CD4-positive, alpha-beta T cell treated with Interferon gamma for 1 hour (primary cell): ENCODE measurements around the gene PFKFB4.

ENCODE experiments used
- DNase-seq: peaks from one replicate; pipeline ENCODE4 v3.0.0-alpha.2; 2020

Gene PFKFB4

GRCh38 chr3:48556796-48557626 is at the start of gene PFKFB4:
PFKFB4 (minus strand) TSS chr3:48556803; CDS start chr3:48556777, 26 bp downstream.
- DNase-seq, result peak; percentile 100

GRCh38 chr3:48601622-48601994 is 45.0 kb upstream of the PFKFB4 start:
- DNase-seq, result no peak

- no peak for DNase-seq
Measured at GRCh38 chr3:48600711-48601621, 44.4 kb upstream of the PFKFB4 start.

DNA sequence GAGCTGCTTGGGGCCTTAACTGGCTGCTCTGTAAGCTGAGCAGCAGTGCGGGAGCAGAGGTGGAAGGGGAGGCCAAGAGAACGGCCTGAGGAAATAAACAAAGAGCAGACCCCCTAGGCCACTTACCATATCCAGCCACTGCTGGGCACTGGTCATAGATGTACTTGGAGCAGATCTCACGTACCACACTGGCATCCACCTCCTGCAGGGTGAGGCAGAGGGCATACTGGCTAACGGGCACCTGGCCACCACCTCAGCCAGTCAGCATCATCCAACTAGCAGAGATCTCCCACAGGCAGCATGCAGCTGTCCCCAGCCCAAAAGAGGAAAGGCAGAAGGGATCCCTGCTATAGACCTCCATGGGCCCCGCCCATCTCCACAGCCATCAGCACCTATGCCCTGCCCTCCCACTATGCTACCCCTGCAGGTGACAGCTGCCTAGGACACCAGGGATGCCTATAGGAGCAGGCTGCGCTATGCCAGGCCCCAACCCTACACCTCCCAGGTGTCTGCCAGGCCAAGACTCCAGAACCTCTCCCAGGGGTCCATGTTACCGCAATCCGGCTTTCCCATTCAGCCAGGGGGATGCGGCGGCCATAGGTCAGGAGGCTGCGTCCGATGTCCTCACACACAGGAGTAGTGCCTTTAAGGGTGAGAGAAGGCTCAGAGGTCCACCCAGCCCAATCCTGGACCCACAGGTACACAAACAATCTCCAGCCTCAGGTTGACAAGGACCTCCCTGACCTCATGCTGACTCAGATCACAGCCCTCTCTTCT is 43.1 kb upstream of the PFKFB4 start:
- DNase-seq, result no peak

- no peak for DNase-seq
Measured at GRCh38 chr3:48599077-48599501, 42.5 kb upstream of the PFKFB4 start.

DNA sequence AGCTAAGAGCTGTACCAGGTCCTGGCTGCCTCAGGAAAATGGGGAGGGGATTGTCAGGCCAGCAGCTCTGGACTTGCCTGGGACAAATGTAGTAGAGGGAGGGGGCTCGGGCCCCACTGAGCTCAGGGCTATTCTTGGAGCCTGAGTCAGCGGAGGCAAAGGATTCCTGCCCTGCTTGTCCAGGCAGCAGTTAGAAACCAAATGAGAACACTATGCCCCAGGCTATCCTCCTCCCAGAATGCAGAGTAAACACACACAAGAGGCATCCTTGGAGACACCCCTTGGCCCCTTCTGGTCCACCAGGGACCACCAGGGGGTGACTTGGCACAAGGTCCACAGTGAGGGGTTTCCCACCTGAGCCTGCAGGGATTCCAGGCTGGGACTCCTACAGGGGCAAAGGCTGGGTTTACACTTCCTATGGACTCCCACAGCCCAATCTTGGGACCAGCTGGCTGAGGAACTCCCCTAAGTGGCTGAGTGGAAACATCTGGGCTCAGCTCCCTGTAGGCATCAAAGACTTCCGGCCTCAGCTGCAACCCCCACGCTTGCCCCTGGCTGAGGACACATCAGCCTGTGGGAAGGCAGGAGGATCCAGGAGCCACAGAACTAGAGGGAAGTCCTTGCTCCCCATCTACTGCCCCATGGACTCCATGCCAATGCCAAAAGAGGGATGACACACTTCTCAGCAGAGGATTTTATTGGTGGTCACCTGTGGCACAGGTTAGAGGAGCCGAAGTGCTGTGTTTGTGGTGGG is 41.9 kb upstream of the PFKFB4 start:
- no peak for DNase-seq

- DNase-seq, result no peak
Measured at GRCh38 chr3:48597408-48597800, 40.8 kb upstream of the PFKFB4 start.

DNA sequence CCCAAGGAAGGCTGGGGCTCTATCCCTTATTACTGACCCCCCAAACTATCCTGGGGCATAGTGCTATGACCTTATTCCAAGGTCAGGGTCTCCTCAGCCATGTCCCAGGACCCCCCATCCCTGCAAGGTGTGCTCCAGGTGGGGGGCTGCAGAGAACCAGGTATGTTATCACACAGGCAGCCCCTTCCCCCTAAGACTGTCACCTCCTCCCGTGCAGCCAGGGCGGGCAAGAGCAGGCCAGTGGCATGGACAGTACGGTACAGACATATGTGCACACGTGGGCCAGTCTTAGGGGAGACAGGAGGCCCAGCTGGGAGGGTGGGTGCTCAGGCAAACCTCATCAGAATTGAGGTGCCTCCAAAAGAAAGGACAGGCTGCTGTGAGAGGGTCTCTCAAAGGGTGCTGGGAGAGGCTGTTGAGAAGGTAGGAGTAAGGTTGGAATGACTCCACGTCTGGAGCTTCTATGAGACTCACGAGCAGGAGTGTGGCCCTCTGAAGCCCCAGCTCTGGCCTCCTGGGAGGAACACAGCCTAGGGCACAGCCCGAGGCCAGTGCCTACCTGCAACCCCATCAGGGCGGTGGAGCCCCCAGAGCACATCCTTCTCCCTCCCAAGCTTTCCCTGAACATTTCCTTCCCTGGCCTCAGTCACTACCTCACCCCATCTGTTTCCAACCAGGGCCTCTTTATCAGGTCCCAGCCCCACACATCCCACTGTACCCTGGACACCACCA is 40.2 kb upstream of the PFKFB4 start:
- DNase-seq, result no peak

DNA sequence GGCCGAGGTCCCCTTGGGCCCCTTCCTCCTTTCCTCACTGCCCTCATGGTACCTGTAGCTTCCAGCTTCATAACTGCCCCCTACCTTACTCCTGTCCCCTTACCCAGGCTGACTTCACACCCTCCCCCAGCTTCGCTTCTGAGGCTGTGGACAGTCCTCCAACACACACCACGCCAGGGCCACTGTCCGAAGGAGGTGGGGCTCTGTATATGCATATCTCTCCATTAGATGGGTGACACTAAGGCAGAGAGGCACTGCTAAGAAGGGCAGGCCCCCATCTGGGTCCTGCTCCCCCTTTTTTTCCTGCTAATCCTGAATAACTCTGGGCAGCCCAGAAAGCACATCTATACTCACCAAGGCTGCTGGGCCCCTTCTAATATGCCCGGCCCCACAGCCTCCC is 39.6 kb upstream of the PFKFB4 start:
- DNase-seq, result no peak

DNA sequence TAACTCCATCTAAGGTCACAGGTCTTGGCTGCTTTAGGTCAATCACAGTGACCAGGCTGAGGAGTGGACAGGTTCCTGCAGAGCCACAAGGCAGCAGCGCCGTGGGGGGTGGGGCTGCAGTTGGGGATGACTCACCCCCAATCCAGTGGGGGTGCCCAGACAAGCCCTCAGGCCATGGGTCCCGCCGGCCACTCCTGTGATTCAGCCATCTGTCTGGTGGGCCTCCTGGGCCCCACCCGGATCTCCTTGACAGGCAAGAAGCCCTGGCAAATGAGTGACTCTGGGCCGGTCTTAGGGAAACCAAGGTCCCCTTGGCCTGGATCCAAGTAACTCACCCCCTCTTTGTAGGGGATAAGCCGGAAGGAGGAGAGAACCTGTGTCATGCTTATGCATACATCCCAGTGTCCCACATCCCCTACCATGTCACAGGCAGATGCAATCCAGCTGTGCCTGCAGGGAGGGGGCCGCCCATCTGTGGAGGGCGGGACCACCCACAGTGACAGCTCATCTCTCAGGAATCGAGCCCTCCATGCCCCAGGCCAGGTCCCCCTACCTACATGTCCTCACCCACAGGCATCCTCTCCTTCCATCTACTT is 39.0 kb upstream of the PFKFB4 start:
- peak; percentile 16 for DNase-seq

GRCh38 chr3:48595075-48595525 is 38.5 kb upstream of the PFKFB4 start, which contains the start of gene COL7A1:
COL7A1 (minus strand) TSS chr3:48595329; CDS start chr3:48595159, 170 bp downstream.
- peak; percentile 6 for DNase-seq

DNA sequence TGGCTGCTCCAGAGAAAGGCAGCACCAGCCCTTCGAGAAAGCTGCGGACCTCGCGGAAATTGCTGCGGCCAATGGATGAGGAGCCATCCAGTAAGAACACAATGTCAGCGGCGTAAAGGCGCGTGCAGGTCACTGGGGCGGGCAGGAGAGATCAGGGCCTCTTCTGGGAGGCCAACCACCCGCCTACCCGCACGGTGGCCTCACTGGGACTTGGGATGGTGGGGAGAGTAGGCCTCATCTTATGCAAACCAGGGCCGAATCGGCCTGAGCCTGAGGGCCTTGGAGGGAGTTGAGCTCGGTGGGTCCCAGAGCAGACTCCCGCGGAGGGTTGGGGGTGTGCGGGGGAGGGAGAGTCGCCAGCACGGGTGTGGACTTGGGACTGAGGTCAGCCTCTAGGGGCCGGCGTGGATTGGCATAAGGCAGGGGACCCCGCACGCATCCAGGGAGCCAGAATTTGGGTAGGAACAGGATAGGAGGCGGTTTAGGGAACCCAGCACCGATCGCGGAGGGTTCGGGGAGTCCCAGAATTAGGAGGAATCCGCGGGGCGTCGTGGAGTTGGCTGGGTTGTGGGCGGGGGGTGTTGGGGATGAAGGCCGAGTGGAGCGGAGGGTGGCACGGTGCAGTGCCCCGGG is 37.9 kb upstream of the PFKFB4 start:
- DNase-seq, result no peak

GRCh38 chr3:48593337-48593736 is 36.7 kb upstream of the PFKFB4 start:
- DNase-seq, result no peak

GRCh38 chr3:48592519-48593087 is 36.0 kb upstream of the PFKFB4 start:
- no peak for DNase-seq

- no peak for DNase-seq
Measured at GRCh38 chr3:48591886-48592518, 35.4 kb upstream of the PFKFB4 start.

GRCh38 chr3:48591436-48591835 is 34.8 kb upstream of the PFKFB4 start:
- no peak for DNase-seq

DNA sequence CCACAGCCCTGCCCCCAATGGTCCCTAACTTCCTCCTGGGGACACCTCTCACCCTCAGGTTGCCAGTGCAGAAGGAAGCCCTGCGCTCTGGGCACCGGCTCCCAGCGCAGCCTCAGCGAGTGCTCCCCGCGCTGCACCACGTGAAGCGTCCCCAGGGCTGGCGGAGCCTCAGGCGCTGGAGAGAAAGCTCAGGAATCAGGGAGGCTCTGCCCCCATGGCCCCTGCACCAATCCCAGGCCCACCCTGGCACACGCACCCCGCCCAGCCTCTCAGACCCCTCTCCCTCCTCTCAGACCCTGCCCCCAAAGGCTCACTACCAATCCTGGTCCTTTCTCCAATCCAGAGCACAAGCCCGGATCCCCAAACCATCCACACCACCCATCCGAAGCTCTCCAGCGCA is 31.6 kb upstream of the PFKFB4 start:
- DNase-seq, result no peak

GRCh38 chr3:48587686-48588085 is 31.1 kb upstream of the PFKFB4 start:
- DNase-seq, result no peak

DNA sequence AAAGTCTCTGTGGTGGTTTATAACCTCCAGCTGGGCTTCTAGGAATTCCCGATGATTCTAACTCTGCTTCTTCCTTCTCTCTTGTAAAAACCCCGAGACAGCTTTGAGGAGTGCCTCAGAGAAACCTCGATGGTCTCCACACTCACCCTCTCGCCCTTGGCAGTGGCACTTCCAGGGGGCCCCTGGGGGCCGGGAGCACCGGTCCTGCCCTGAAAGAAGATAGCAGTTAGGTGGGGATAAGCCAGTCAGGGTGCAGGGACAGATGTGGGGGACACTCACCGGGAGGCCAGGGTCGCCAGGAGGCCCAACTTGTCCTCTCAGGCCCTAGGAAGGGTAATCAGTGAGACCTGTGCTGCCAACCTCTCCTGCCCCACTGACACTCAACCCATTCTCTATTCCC is 28.8 kb upstream of the PFKFB4 start:
- DNase-seq, result no peak

DNA sequence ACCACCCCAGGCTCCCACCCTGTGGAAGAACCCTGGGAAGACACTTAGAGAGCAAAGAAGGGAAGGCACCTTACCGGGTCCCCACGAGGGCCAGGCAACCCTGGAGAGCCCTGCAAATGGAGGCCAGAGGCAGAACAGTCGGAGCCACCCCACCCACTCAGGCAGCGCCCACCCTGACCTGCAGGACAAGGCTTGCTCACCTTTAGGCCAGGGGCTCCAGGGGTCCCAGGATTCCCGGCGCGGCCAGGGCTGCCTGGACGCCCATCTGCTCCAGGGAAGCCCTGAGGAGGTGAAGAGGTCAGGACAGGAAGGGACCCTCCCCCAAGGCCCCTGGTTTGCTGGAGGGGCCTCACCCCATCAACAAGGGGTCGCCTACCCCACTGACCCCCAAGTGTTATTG is 28.2 kb upstream of the PFKFB4 start:
- no peak for DNase-seq
